Hematopoietic multipotent progenitor cell (in vitro differentiated cells): ENCODE measurements around the gene AP3S2. TPM values are rescaled to one million over a fixed set of nuclear protein-coding genes. Genes with fewer than 3 reads are reported as not detected.
"Not testable (repeated sequence)": the region's sequence is repeated elsewhere in the genome, so short reads cannot be mapped to it uniquely, and the experiment has no call there.

Experiments
- DNase-seq, 3 donors: peaks; one replicate each; pipeline ENCODE4 v3.0.0-alpha.2; 2011 to 2015; ENCODE audit warnings: low read depth in 2 of 3, low spot score in 2 of 3
- total RNA-seq: library from RNA; depleted of rRNA; stranded (reverse); fragments of >200 nt; gene quantifications from one replicate; pipeline ENCODE4 v1.2.3, GENCODE V29; 2012

Gene AP3S2
- total RNA-seq, 1 donor = 20.2 TPM

DNA sequence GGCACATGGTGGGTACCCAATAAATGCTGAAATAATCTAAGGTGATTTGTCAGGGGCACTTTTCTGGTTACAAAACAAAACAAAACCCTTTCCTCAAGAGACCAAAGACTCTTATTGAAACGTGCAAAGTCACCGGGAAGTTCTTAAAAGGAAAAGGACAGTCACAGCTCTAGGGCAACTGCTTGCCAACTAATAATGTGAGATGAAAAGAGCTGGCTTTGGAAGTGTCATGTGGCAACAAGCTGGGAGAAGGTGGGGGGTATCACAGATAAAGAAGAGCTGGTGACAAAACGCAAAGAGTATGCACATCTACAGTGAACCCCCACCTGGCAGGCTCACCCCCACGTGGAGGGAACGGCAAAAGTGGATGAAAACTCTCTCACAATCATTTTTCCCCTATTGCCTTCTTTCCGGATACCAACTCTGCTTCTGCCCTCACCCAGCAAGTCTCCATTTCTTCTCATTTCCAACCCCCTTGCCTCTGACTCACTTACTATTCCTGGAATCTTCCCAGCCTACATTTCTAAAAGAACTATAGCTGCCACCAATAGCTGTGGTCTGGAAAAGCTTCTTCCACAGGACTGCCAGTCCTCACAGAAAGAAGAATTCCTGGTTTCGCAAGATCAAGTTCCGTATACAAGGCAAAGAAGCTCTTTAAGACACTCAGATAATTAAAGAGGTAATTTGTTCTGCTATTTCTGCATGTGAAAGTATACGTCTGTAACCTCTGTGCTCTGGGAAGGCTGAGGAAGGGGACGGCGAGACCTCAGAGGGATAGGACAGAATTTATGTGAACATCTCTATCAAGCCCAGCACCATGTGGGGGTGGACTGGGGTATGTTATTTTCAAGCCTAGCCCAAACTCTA is 57.3 kb downstream of the AP3S2 start:
- DNase-seq = no peak

DNA sequence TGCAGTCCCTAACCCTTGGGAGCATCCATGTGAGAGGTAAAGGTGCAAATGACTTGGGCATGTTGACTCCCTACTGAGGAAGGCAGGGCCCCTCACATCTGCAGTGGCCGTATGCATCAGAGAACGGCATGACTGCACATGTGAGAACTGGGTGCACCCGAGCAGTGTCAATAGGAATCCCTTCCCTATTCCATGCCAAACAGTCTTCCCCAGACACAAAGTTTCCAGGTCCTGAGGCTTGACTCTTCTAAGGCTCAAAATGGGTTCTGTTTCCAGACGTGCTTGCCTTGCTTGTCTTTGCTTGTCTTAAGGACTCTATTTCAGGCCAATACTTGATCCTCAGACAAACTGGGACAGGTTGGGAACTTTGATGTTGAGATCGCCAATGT is 58.6 kb downstream of the AP3S2 start:
- no peak for DNase-seq

DNA sequence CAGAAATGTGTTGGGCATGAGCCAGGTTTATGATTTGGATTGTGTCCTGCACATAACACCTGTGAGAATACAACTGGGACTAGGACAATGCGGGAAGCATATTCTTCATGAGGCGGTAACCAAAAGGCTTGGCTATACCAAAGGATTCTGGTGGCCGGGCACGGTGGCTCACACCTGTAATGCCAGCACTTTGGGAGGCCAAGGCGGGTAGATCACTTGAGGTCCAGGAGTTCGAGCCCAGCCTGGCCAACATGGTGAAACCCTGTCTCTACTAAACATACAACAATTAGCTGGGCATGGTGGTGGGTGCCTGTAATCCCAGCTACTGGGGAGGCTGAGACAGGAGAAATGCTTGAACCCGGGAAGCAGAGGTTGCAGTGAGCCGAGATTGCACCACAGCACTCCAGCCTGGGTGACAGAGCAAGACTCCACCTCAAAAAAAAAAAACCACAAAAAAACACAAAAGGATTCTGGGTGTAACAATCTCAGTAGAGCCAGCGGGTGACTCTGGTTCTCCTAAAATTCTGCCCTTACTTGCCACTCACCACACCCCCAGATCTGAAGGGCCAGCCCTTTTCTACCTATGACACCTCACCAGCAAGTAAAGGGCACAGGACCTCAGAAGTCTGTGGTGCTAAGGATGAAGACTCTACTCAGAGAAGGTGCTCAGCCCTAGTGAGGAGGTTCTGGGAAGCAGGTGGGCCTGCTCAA is 59.2 kb downstream of the AP3S2 start:
- not testable (repeated sequence) for DNase-seq

DNA sequence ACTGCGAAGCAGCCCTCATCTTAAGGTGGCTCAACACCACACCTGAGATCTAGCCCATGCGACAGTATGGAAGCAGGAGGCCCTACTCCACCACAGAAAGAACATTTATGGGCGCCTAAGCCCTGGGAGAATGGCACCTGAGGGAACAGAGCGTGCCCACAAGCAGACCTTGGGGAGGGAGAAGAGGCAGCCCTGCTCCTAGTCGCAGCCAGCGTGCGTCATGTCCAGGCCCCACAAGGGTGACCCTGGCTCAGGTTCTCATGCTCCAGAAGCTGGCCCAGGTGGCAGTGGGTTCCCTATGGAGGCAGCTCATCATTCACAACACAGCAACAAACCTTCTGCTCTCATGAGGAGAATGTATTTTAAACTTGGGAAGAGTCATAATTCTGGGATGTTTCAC is 59.8 kb downstream of the AP3S2 start:
- no peak for DNase-seq

DNA sequence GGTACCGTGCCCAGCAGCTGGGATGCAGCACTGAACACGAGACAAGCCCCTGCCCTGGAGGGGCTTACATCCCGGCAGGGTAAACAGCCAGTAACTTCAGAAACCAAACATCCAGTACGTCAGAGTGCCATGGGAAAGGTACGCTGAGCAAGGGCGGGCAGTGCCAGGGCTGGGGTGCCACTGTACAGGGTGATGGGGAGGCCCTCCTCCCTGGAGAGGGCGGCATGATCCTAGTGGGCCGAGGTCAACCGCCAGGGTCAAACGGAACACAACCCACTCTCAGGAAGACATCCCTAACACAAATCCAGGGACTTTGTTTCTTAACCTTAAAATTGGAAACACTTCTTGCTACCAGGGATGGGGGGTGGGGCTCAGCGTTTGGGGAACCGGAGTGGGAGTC is 63.2 kb downstream of the AP3S2 start:
- no peak for DNase-seq

DNA sequence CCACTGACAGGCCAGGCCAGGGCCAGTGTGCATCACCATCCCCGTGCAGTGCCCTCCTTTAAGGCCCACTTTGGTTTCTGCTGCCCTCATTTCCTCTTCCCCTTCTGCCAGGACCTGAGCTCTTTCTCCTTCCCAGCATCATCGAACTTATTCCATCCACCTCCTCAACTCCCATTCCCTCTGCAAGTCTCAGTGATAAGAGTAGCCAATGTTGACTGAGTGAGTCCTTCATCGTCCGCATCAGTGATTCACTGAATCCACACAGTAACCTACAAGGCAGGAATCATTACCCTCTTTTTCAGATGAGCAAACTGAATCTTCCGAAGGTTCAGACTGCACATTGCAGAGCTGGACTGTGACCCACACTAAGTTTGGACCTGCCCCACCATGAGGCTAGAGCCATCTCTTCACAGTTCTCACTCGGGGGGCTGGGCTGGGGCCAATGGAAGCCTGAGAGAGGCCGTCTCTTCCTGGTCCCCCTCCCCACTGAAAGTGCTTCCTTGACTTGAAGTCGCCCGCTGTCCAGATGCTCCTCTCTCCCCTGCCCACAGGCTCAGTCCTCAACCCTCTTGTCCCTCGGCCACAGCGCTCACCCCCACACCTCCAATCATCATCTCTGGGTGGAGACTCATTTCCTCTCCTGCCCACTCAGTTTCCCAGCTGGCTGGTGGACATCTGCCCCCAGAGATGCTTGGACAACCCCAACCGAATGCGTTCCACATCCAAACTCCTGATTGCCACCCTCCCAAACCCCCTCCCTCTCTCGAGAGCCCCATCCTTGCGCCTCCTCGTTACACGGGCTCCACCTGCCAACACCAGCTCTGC is 64.0 kb downstream of the AP3S2 start:
- DNase-seq = no peak

DNA sequence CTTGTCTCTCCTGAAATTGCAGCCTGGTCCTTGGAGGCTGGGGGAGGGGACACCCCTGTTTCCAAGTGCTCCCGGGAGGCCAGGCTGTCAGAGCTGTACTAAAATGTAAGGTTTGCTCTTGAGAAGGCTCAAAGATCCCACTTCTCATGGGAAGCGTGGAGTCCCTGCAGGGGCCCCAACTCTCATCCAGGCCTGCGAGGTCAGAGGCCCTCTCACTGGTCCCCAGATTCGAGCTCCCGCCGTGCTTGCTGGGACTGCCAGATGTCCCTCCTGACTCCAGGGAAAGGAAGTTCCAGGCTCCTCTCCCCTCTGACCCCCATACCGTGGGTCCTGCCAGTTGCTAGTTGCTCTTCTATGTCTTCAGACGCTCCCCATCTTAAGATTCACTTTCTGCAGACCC is 64.6 kb downstream of the AP3S2 start:
- no peak for DNase-seq

DNA sequence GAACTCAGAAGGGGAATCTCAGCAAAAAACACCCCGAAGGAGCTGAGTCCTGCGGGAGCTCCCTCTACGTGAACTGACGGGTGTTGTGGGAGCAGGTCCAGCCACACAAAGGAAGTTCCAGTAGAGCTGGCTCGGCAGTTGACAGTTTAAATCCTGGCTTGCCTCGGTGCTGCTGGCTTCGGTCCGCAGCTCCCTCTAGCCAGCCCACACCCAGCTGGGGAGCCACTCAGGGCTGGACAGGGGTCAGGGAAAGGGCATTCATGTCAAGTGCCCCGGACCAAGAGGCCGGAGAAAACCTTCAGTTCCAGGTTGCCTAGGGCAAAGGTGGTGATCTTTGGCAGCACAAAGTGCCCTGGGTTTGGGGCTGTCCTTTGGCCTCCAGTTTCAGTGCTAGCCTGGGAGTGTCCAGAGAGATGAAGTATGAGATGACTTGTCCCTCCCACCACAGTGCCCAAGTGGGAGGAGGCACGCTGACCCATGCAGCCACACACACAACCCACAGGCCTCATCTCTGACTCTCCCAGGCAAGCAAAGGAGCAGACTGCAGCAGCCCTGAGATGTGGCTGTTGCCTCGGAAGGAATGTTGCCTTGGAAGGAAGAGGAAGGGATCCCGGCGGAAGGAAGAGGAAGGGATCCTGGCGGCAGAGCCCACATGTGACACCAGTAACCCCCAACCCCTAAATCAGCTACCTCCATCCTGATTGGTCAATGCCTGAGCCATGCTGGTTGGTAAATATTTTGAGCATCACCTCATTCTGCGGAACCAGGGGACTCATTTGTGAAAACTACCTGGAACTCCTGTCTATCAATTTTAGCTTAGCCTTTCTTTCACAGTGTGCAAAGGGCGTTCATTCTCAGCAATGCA is 65.3 kb downstream of the AP3S2 start:
- no peak for DNase-seq

DNA sequence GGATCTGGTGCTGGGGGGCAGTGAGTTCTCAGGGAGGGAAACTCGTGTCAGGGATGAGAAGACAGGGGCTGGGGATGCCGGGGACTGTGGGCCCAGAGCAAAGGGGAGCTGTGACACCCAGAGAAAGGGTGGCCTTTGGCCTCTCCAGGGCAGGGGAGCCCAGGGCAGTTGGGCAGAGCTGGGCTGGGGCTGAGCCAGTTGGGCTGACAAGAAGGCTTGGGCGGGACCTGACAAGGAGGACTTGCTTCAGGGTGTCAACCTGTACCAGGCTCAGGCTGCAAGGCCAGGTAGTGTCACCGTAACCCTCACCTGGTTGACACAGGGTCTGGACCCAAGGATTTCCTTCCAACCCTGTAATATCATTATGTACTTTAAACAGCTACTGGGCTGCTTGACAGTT is 66.0 kb downstream of the AP3S2 start:
- no peak for DNase-seq

DNA sequence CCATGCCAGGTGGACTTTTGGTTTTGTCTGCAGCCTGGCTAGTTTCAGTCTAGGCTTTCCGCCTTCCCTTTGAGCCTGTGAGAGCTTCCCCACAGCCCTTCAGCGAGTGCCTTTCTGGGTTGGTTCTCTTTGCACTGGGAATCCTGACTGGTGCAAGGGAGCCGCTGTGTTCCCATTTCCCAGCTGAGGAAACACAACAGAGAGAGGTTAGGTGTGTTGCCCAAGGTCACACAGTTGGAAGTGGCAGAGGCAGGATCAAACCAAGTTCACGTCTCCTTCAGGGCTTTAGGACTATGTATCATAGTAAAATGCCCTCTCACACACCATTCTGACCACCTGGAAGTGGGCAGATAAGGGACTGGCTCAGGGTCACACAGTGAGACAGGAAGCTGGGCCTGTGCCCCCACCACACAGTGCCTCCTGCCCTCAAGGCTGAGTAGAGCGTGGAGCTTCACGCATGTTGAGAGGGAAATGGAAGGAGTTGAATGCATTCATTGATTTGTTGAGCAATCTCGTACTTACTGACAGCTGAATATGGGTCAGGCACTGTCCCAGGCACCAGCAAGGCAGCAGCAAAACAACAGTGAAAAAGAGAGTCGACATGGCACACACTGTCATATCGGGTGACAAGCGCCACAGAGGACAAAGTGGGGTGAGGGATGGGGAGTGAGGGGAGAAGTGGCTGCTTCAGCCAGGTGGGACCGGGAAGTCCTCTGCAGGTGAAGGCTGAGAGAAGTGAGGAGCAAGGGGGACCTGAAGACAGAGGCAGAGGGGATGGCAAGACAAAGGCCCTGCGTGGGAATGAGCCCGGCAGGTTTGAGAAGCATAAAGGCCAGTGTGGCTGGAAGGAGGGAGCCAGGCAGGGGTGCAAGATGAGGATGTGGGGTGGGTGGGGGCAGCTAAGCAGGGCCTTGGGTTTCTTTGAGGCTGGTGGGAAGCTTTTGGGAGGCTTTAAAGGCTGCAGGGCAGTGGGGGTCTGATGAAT is 66.8 kb downstream of the AP3S2 start:
- DNase-seq = no peak

DNA sequence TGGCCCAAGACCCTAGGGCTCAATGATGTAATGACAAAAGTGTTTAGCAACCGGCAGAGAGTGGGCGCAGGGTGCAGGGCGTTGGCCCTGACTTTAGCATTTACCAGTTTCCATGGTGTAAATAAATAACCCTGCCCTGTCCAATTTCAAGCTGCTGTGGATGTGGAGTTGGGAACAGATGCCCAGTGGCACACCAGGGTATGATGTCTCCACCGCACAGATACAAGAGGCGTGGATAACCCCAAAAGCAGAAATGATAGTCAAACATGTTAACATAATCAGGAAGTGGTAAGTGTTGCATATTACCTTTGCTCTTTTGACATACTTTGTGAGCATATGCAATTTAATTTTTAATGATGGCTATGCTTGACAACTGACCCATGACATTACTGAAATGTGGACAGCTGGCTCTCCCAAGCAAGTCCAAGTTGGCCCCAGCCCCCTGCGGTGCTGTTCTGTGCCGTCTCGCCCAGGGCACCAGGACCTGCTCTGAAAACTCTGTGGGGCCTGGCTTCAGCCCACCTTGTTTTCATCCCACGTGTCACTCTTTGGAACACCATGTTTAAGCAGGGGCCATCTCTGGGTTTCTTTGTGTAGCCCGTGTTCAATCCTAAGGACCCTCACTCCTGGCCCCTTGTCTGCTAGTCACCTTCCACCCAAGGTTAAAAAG is 68.4 kb downstream of the AP3S2 start:
- DNase-seq = peak in 1 of 3 donors; percentile 41

DNA sequence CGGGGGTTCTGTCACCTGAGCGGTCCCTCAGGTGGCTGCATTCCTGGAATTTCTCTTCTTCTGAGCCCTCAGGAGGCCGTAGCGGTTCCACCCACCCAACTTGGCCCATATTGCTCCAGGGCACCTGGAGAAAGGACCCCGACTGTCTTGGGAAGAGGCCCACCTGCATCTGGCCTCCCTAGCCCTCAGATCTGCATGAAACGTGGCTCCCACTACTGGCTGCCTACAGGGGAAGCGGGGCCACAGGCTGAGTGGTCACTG is 69.3 kb downstream of the AP3S2 start:
- no peak for DNase-seq

DNA sequence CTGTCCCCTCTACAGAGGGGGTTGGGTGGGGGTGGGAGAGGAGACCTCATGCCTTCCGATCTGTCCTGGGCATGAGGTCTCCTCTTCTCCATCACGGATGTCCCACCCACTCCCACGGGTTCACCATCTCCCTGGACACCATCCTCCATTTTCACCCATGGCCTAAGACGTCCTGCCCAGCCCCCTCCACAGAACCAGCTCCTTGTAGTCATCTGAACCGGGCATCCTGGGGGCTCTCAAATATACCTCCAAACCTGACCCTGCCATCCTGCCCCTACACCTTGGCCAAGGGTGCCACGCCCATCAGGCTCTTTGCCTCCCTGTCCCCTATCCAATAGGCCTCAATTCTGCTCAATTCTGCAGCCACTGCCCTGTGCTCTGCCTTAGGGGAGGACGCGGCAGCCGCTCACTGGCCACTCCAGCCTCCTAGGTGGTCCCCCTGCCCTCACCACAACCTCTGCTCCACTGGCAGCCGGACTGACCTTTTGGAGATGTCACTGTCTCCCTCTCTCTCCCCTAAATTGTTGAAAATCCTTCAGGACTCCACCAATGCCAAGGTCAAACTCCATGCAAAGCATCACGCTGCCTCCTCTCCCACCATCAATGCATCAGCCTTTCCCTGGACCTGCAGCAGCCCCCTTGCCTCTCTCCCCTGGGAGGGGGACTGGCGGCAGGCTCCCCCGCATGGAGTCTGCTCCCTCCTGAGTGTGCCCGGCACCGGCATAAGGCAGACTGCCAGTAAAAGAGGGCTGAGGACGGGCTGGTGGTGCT is 69.8 kb downstream of the AP3S2 start:
- no peak for DNase-seq

DNA sequence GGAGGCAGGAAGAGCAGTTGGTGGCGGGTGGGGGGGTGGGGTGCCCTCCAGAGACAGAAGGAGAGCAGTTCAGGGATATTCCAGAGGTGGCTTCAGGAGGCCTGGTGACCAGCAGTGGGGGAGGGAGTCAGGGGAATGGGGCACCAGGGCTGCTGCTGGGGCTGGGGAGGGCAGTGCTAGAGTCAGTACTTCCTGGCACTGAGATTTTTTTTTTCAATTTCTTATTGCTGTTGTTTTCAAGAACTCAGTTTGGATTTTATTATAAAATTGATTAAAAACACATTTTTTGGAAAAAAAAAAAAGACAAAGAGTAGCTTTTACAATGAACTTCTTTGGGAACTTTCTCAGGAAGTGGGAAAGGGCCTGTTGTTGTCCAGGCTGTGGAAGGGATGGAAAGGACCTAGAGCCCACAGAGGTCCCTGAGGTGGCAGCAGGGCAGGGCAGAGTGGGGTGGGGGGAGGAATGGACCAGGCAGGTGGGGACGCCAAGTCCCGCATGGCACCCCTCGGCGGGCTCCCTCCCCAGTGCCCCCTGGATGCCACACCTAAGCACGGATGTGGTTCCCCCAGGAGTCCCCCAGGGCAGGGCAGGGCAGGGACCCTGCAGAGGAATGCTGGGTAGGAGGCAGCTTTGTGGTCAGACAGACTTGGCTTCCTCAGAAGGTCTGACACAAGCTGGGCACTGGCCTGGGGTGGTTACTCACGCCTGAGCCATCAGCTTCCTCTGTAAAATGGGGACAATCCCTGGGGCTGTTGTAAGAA is 70.7 kb downstream of the AP3S2 start:
- no peak for DNase-seq

DNA sequence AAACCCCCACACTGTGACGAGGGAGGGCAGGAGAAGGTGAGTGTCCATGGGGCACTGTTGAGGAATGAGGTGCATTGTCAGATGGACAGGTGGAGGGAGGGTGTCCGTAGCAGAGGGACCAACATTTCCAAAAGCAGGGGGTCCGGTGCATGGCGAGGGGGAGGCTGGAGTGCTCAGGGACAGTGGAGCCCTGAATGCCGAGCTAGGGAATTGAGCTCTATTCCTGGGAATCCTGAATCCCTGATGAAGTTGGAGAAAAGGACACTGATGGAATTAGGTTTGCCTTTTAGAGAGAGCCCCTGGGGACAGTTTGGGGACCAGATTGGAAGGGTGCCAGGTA is 71.2 kb downstream of the AP3S2 start:
- no peak for DNase-seq

DNA sequence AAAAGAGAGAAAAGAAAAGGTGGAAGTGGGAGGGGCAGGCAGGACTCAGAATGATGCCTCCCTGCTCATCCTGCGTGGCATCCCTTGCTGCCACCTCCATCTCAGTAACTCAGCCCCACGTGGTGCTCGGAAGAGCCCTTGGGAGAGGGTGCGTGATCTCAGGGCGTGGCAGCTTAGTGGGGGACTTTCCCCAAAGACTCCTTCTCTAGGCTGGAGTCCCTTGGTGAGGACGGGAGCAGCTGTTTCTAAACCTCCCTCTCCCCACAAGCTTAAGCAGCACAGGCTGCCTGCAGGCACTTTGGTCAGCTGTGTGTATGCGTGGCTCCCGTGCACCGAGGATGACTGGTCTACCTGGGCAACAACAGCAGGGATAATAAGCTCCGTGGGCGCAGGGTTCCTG is 71.8 kb downstream of the AP3S2 start:
- no peak for DNase-seq
